NCI-H1417 treated with DMSO at 0.1 percent for 48 hours (cell line): Measurements from ENCODE around the gene MND1.
A peak's percentile ranks its signal among the peaks of the same experiment; 100 is the strongest.

Experiments
- DNase-seq: peaks from one replicate; lab custom pipeline; 2025; lab: John Stamatoyannopoulos, UW

MND1 gene, protein sequence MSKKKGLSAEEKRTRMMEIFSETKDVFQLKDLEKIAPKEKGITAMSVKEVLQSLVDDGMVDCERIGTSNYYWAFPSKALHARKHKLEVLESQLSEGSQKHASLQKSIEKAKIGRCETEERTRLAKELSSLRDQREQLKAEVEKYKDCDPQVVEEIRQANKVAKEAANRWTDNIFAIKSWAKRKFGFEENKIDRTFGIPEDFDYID

GRCh38 chr4:153344131-153345011 lies at the start of gene MND1:
Gene MND1, plus strand, starts transcription at chr4:153344688. Its CDS starts 50 bp downstream, at chr4:153344738.
- DNase-seq: peak; percentile 30

- no peak for DNase-seq
These were observed 49.2 kb upstream of the MND1 start for GRCh38 chr4:153295131-153295755.

- DNase-seq: no peak
These were observed 48.3 kb upstream of the MND1 start for GRCh38 chr4:153296040-153296823.

GRCh38 chr4:153297116-153297515 lies 47.4 kb upstream of the MND1 start:
- DNase-seq: no peak

GRCh38 chr4:153310793-153311192 lies 33.7 kb upstream of the MND1 start:
- no peak for DNase-seq

DNA sequence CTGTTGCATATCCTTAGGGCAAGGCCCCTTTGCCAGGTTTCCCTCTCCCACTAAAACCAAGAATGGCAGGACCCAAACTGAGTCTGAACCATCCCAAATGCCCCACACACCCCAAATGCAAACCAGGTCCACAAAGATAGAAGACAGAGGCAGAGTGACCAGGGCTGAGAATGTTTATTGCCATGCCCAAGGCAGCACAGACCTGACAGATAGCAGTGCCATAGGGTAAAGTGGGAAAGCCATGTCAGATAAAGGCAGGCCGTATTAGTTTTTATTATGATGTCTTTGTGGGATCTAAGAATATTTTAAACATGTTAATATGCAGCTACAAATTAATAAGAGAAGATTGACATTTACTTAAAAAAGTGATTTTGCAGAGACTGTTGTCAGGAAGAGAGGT lies 29.6 kb upstream of the MND1 start:
- DNase-seq: no peak

DNA sequence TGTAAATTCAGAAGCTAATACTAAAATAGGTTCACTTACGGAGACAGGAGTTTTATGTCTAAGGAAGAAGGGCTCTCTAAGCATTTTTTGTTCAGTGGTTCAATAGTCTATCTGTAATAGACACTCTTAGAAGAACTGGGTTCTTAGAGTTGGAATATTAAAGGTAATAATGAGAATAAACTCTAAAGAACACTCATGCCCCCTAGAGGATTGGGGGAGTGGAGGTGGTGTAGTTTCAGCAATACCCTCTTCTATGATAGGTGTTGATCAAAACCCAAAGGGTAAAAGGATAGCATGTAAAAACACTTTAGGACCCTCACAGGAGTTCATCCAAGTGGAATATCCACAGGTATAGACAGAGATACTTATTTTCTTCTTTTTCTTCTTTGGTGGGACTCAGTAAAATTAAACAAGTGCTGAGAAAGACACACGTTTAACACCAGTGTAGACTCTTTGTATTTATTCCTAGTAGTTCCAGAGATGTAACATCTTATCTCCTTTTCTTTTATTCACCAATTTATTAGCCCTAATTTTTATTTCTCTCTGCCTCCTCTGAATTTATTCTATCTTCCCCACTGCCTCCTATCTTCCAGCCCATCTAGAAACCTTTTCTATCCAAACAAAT lies 25.7 kb upstream of the MND1 start:
- no peak for DNase-seq

- DNase-seq: no peak
These were observed 21.7 kb upstream of the MND1 start for GRCh38 chr4:153322791-153323190.

DNA sequence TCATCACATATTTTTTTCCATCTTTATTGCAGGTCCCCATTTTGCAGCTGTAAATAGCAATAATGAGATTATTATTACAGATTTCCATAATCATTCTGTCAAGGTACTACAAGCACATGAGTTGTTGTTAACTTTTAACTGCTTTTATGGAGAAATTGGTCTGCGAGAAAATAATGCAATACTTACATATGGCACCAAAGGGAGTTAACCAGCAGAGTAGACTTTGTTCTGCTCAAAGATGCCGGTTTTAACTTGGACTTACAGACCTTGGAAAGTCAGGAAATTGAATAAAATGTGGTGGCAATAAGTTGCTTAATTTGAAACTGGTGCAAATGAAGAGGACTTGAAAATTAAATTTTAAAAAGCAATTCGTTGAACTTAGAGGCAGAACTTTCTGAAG lies 20.4 kb upstream of the MND1 start:
- DNase-seq: no peak

DNA sequence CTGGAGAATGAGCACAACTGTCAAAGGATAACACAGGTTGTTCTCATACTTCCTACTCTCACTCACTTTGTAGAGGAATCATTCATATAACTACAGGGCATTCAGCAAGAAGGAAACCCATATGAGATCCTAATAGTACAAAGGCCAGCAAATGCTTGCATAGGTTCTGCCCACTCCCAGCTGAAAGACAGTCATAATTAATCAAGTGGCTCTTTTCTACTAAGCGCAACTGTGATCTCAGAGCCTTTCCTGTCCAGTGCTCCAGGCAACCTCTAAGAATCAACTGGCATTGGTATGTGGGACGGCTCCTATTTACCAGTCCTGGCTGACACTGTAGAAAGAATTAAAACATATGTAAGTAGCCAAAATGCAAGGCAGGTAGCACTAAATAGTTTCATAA lies 18.9 kb upstream of the MND1 start:
- no peak for DNase-seq

- no peak for DNase-seq
These were observed 18.0 kb upstream of the MND1 start for GRCh38 chr4:153326513-153326912.

DNA sequence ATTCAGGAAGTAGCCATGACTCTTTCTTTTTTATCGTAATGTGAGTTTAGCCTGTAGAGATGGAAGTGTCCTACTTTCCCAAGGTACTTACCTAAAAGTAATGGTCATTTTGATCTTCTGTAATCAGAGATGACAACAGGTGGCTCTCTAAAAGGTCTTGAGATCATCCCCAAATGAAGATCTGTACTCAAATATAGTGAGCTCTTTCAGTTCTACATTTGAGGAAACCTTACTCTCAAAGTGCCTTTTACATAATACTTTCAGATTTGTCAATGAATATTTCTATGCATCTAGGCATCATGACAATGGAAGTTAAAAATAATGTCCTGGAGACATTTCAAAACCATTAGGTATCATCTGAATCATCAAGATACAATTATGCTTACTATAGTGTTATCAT lies 17.2 kb upstream of the MND1 start:
- no peak for DNase-seq

GRCh38 chr4:153332936-153333335 lies 11.6 kb upstream of the MND1 start:
- DNase-seq: no peak

GRCh38 chr4:153333874-153334273 lies 10.6 kb upstream of the MND1 start:
- DNase-seq: no peak

GRCh38 chr4:153335665-153336064 lies 8.8 kb upstream of the MND1 start:
- no peak for DNase-seq

DNA sequence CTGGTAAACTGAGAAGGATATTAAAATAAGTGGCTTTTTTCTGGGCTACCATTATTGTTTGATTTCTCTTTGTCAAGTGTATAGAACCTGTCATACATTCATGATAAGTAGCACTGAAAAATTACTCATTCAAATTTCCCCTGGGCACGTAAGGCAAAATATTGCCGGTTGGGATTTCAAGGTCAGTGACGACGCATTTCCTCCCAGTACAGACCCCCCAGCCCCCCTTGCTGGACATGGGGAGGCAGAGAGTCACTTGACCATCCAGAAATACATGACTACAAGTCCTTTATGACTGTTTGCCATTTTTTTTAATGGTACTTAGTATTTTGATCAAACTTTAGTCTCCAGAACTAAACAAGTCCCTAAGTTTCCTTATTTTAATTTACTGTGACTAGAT lies 6.8 kb upstream of the MND1 start:
- DNase-seq: no peak

DNA sequence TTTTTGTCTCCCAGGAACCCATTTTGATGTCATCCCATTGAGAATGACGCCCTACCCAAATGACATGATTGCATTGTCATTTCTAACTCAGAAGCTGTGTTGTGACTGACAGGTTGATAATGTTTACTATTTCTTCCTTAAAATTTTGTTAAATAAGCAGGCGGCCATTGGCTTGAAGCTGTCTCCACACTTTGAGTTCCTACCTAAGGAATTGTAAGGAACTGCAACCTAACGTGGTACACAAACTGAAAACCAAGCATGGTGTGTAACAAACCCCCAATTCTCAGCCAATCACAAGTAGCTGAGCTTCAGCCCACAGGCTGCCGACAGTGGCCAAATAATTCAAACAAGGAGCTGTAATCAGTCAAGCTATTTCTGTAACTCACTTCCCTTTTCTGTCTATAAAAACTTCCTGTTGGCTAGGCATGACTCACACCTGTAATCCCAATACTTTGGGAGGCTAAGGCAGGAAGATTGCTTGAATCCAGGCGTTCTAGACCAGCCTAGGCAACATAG lies 2.9 kb upstream of the MND1 start:
- no peak for DNase-seq

- DNase-seq: no peak
These were observed 1.5 kb upstream of the MND1 start for GRCh38 chr4:153342751-153343552.

- peak; percentile 16 for DNase-seq
These were observed 809 bp downstream of the MND1 start for GRCh38 chr4:153345012-153345981.

GRCh38 chr4:153346031-153346430 lies 1.5 kb downstream of the MND1 start:
- no peak for DNase-seq
